Muscle layer of colon (tissue), 2 donors: ENCODE results near the gene CDK5R1.
A peak's percentile ranks its signal among the peaks of the same experiment; 100 is the strongest.

ENCODE experiments used
- H3K27ac ChIP-seq: one replicate; pipeline ENCODE4 v1.7.0; 2013; ENCODE audit warnings: low read depth, mild to moderate bottlenecking, low read length, moderate library complexity
- H3K27me3 ChIP-seq, 2 donors: one replicate each; pipeline ENCODE4 v1.7.0; 2013; ENCODE audit warnings: low read length in 2 of 2, mild to moderate bottlenecking in 2 of 2; ENCODE audit not compliant: insufficient read depth in 2 of 2, control insufficient read depth in 1 of 2
- H3K36me3 ChIP-seq: one replicate; pipeline ENCODE4 v1.7.0; 2013; ENCODE audit warnings: mild to moderate bottlenecking, low read length; ENCODE audit not compliant: insufficient read depth
- H3K4me1 ChIP-seq: one replicate; pipeline ENCODE4 v1.7.0; 2013; ENCODE audit warnings: mild to moderate bottlenecking, low read length; ENCODE audit not compliant: insufficient read depth
- H3K4me3 ChIP-seq, 2 donors: one replicate each; pipeline ENCODE4 v1.7.0; 2013; ENCODE audit warnings: low read length in 2 of 2, low read depth in 1 of 2, mild to moderate bottlenecking in 1 of 2, moderate library complexity in 1 of 2
- H3K9ac ChIP-seq: one replicate; pipeline ENCODE4 v1.7.0; 2013; ENCODE audit warnings: low read length
- H3K9me3 ChIP-seq: one replicate; pipeline ENCODE4 v1.7.0; 2013; ENCODE audit warnings: mild to moderate bottlenecking, low read length
- donor health status: abdominal sarcoma.
- donor health status: Adenocarcinoma of cecum.

The CDK5R1 gene

GRCh38 chr17:32487473-32488176 lies 832 bp downstream of the CDK5R1 start:
- peak overlapping the region; percentile 31 to 58 for H3K4me3 ChIP-seq
- no peaks in the 10 kb centered on the region for H3K27me3 ChIP-seq
- no peaks in the 10 kb centered on the region for H3K36me3 ChIP-seq
- peaks cover 19% of the 10 kb centered on the region for H3K4me1 ChIP-seq
- no peaks in the 10 kb centered on the region for H3K9me3 ChIP-seq
- no peak overlapping the region for H3K27ac ChIP-seq
- no peak overlapping the region for H3K9ac ChIP-seq

GRCh38 chr17:32488177-32488542 lies 1.4 kb downstream of the CDK5R1 start:
- Histone ChIP-seq H3K4me3 (no peak overlapping the region), H3K27ac (no peak overlapping the region), H3K4me1 (peaks cover 19% of the 10 kb centered on the region), H3K27me3 (no peaks in the 10 kb centered on the region), H3K36me3 (no peaks in the 10 kb centered on the region), H3K9me3 (no peaks in the 10 kb centered on the region), H3K9ac (no peak overlapping the region)

GRCh38 chr17:32488604-32489180 lies 1.9 kb downstream of the CDK5R1 start:
- H3K27ac ChIP-seq = no peak overlapping the region
- H3K27me3 ChIP-seq = no peaks in the 10 kb centered on the region
- H3K9ac ChIP-seq = no peak overlapping the region
- no peaks in the 10 kb centered on the region for H3K36me3 ChIP-seq
- no peak overlapping the region for H3K4me3 ChIP-seq
- H3K9me3 ChIP-seq = no peaks in the 10 kb centered on the region
- peaks cover 14% of the 10 kb centered on the region for H3K4me1 ChIP-seq

- Histone ChIP-seq H3K36me3 (no peaks in the 10 kb centered on the region), H3K27me3 (no peaks in the 10 kb centered on the region), H3K9me3 (no peaks in the 10 kb centered on the region), H3K9ac (no peak overlapping the region), H3K4me1 (peaks cover 8% of the 10 kb centered on the region), H3K4me3 (no peak overlapping the region), H3K27ac (no peak overlapping the region)
Measured at GRCh38 chr17:32489320-32490100, 2.7 kb downstream of the CDK5R1 start.

- Histone ChIP-seq H3K4me3 (no peak overlapping the region), H3K9me3 (no peaks in the 10 kb centered on the region), H3K36me3 (no peaks in the 10 kb centered on the region), H3K27me3 (no peaks in the 10 kb centered on the region), H3K9ac (no peak overlapping the region), H3K4me1 (peaks cover 11% of the 10 kb centered on the region), H3K27ac (no peak overlapping the region)
Measured at GRCh38 chr17:32490101-32490482, 3.3 kb downstream of the CDK5R1 start.

- no peak overlapping the region for H3K9ac ChIP-seq
- no peaks in the 10 kb centered on the region for H3K9me3 ChIP-seq
- H3K27me3 ChIP-seq = no peaks in the 10 kb centered on the region
- H3K4me1 ChIP-seq = peaks cover 6% of the 10 kb centered on the region
- H3K36me3 ChIP-seq = no peaks in the 10 kb centered on the region
- no peak overlapping the region for H3K4me3 ChIP-seq
- no peak overlapping the region for H3K27ac ChIP-seq
Measured at GRCh38 chr17:32491371-32492263, 4.8 kb downstream of the CDK5R1 start.

- Histone ChIP-seq H3K4me3 (no peak overlapping the region), H3K9ac (no peak overlapping the region), H3K9me3 (no peaks in the 10 kb centered on the region), H3K27ac (no peak overlapping the region), H3K4me1 (peaks cover 6% of the 10 kb centered on the region), H3K36me3 (no peaks in the 10 kb centered on the region), H3K27me3 (no peaks in the 10 kb centered on the region)
Measured at GRCh38 chr17:32492264-32492589, 5.4 kb downstream of the CDK5R1 start.

GRCh38 chr17:32492648-32493289 lies 6.0 kb downstream of the CDK5R1 start:
- H3K27ac ChIP-seq = no peak overlapping the region

GRCh38 chr17:32493571-32493970 lies 6.8 kb downstream of the CDK5R1 start:
- peaks cover 6% of the 10 kb centered on the region for H3K4me1 ChIP-seq
- no peak overlapping the region for H3K4me3 ChIP-seq

More at GRCh38 chr17:32492648-32493289, 6.0 kb downstream of the CDK5R1 start:
- no peaks in the 10 kb centered on the region for H3K27me3 ChIP-seq
- no peak overlapping the region for H3K9ac ChIP-seq
- no peak overlapping the region for H3K4me3 ChIP-seq
- H3K36me3 ChIP-seq = no peaks in the 10 kb centered on the region
- H3K4me1 ChIP-seq = peaks cover 6% of the 10 kb centered on the region
- H3K9me3 ChIP-seq = no peaks in the 10 kb centered on the region

GRCh38 chr17:32493976-32494513 lies 7.3 kb downstream of the CDK5R1 start:
- Histone ChIP-seq H3K9me3 (no peaks in the 10 kb centered on the region), H3K27ac (no peak overlapping the region), H3K27me3 (no peaks in the 10 kb centered on the region), H3K4me1 (peaks cover 6% of the 10 kb centered on the region), H3K4me3 (no peak overlapping the region), H3K36me3 (no peaks in the 10 kb centered on the region), H3K9ac (no peak overlapping the region)

More at GRCh38 chr17:32493571-32493970, 6.8 kb downstream of the CDK5R1 start:
- Histone ChIP-seq H3K9ac (no peak overlapping the region), H3K36me3 (no peaks in the 10 kb centered on the region), H3K27ac (no peak overlapping the region), H3K9me3 (no peaks in the 10 kb centered on the region), H3K27me3 (no peaks in the 10 kb centered on the region)
